K562 (cell line): Measurements from ENCODE around the gene ST6GAL1. TPM values are rescaled to one million over a fixed set of nuclear protein-coding genes. Genes with fewer than 3 reads are reported as not detected.
A peak's percentile ranks its signal among the peaks of the same experiment; 100 is the strongest.

ENCODE experiments used
- ATAC-seq: fragments of 200-7000 bp; cut with Tn5 transposase; 3 replicates; pipeline ENCODE4 v1.9.1; 2020; ENCODE audit warnings: moderate library complexity
- BruUV-seq: library from RNA; stranded (reverse); fragments of 400-500 nt; replicated peaks from 2 replicates; lab custom pipeline; 2021; lab: Mats Ljungman, UMichigan
- CTCF ChIA-PET: fragments of 300-600 bp; formaldehyde crosslinking; extraction: SDS; loops from one replicate; lab custom pipeline; 2021; ENCODE audit warnings: low intra/inter-chr PET ratio; lab: Yijun Ruan, JAX
- POLR2A ChIA-PET: fragments of 300-600, 350-650 bp; sonication (Branson Sonifier 250); formaldehyde crosslinking; extraction: SDS; loops from one replicate; lab custom pipeline; 2021; ENCODE audit warnings: antibody characterized with exemption, inconsistent platforms; lab: Yijun Ruan, JAX
- DNase-seq, 4 experiments: peaks; one replicate each; pipeline versions ENCODE4 v3.0.0 to v3.0.0-alpha.2; 2011 to 2018; ENCODE audit warnings: low spot score in 3 of 4, mixed read lengths in 3 of 4; ENCODE audit errors: extremely low read depth in 1 of 4
- FAIRE-seq: peaks from 2 replicates; lab custom pipeline; 2011; peaks lifted over from hg19 to GRCh38; lab: Jason Lieb, UNC
- H2AFZ ChIP-seq: 2 replicates; pipeline ENCODE4 v1.6.0; 2011; ENCODE audit warnings: low read depth, low read length, control low read depth, inconsistent platforms
- H3K27ac ChIP-seq: fragments of 200-600 bp; 3 replicates; pipeline ENCODE4 v1.8.0; 2011; ENCODE audit warnings: low read depth, mild to moderate bottlenecking, control low read depth, inconsistent platforms, low read length, moderate library complexity, mixed read lengths; ENCODE audit errors: extremely low read depth
- H3K27me3 ChIP-seq, 2 experiments: fragments of 300-600 bp in 1 of 2; 2 replicates in 1 of 2; 3 replicates in 1 of 2; pipeline versions ENCODE4 v1.6.0 to v1.8.0; 2011; ENCODE audit warnings: inconsistent platforms in 2 of 2, low read length in 2 of 2, mild to moderate bottlenecking in 1 of 2, mixed read lengths in 1 of 2, moderate library complexity in 1 of 2; ENCODE audit not compliant: control insufficient read depth in 2 of 2, insufficient read depth in 2 of 2
- H3K36me3 ChIP-seq: fragments of 300-600 bp; 3 replicates; pipeline ENCODE4 v1.8.0; 2011; ENCODE audit warnings: mild to moderate bottlenecking, low read length, inconsistent platforms; ENCODE audit not compliant: control insufficient read depth, insufficient read depth
- H3K4me1 ChIP-seq, 2 experiments: fragments of 200-600 bp in 1 of 2; replicated peaks in 1 of 2; 2 replicates in 1 of 2; 3 replicates in 1 of 2; pipeline versions ENCODE4 v1.5.1 to v1.8.0; 2011; ENCODE audit warnings: inconsistent platforms in 2 of 2, low read length in 2 of 2, mild to moderate bottlenecking in 1 of 2, mixed read lengths in 1 of 2, moderate library complexity in 1 of 2; ENCODE audit not compliant: control insufficient read depth in 2 of 2, insufficient read depth in 2 of 2
- H3K4me2 ChIP-seq: 2 replicates; pipeline ENCODE4 v1.6.1; 2011; ENCODE audit warnings: low read length, control low read depth, inconsistent platforms, mixed read lengths; ENCODE audit not compliant: insufficient read depth
- H3K4me3 ChIP-seq: fragments of 200-600 bp; sonication (generic), shearing (Covaris generic); 2 replicates; pipeline ENCODE4 v1.5.1; 2016; ENCODE audit warnings: control low read depth, inconsistent platforms
- H3K79me2 ChIP-seq: fragments of 200-600 bp; 3 replicates; pipeline ENCODE4 v1.8.0; 2011; ENCODE audit warnings: low read length, inconsistent platforms; ENCODE audit not compliant: control insufficient read depth, insufficient read depth
- H3K9ac ChIP-seq, 2 experiments: 2 replicates each; pipeline versions ENCODE4 v1.6.0 to v1.6.1; 2011; ENCODE audit warnings: low read depth in 2 of 2, low read length in 2 of 2, control low read depth in 1 of 2, inconsistent platforms in 1 of 2, mild to moderate bottlenecking in 1 of 2, mixed read lengths in 1 of 2; ENCODE audit not compliant: insufficient read depth in 1 of 2
- H3K9me1 ChIP-seq: one replicate; pipeline ENCODE4 v1.6.0; 2011; ENCODE audit warnings: inconsistent platforms, mild to moderate bottlenecking, low read length, moderate library complexity; ENCODE audit not compliant: control insufficient read depth, insufficient read depth
- H3K9me3 ChIP-seq: replicated peaks from 2 replicates; pipeline ENCODE4 v1.5.1; 2011; ENCODE audit warnings: low read depth, low read length, inconsistent platforms; ENCODE audit not compliant: control insufficient read depth, insufficient read depth
- H4K20me1 ChIP-seq: replicated peaks from 2 replicates; pipeline ENCODE4 v1.6.1; 2011; ENCODE audit warnings: low read length, inconsistent platforms, mixed read lengths; ENCODE audit not compliant: control insufficient read depth, insufficient read depth
- BCL6 ChIP-seq: fragments of 250-450 bp; sonication (Bioruptor Pico); IDR thresholded peaks from 2 replicates; pipeline ENCODE4 v1.4.0; 2020
- CBFA2T3 ChIP-seq: fragments of 450-650 bp; IDR thresholded peaks from 2 replicates; pipeline ENCODE4 v1.6.1; 2017
- MYC ChIP-seq, 2 experiments: fragments of 250-450 bp in 1 of 2; sonication (Bioruptor Pico) in 1 of 2; IDR thresholded peaks; 2 replicates each; pipeline versions ENCODE4 v1.5.1 to v1.6.1; 2012 to 2021; ENCODE audit warnings: low read depth in 2 of 2, borderline replicate concordance in 1 of 2, improper control_type of control experiment in 1 of 2, low read length in 1 of 2, mild to moderate bottlenecking in 1 of 2, moderate library complexity in 1 of 2
- RFX1 ChIP-seq: fragments of 450-650 bp; IDR thresholded peaks from 2 replicates; pipeline ENCODE4 v1.6.1; 2016; ENCODE audit warnings: mild to moderate bottlenecking, moderate library complexity
- SMARCA4 ChIP-seq: fragments of 450-650 bp; IDR thresholded peaks from 2 replicates; pipeline ENCODE4 v1.6.1; 2016
- SUPT5H ChIP-seq: fragments of 450-650 bp; IDR thresholded peaks from 2 replicates; pipeline ENCODE4 v1.6.1; 2016
- ZFX ChIP-seq: sonication (generic); formaldehyde crosslinking; IDR thresholded peaks from 2 replicates; pipeline ENCODE4 v1.8.0; 2022; ENCODE audit warnings: mild to moderate bottlenecking, missing genetic modification reagents, moderate library complexity
- WGBS: fragments of 100-300 bp; shearing (Covaris generic); methylation state at CpG from one replicate; pipeline ENCODE4 v1.1.6; 2016; ENCODE audit warnings: low coverage, mixed read lengths; ENCODE audit not compliant: insufficient coverage; ENCODE audit errors: missing lambda C conversion rate; 5-methylcytosine and 5-hydroxymethylcytosine counted together
- in situ Hi-C: fragments of 300-500 bp; cut with MboI; formaldehyde crosslinking; loops from 4 replicates; pipeline ENCODE4 v1.15.0; 2018; ENCODE audit warnings: inconsistent platforms, mixed read lengths
- intact Hi-C: fragments of 100-400 bp; cut with micrococcal nuclease; formaldehyde crosslinking; loops from 2 replicates; pipeline ENCODE4 v1.14.2; 2022
- polyA plus RNA-seq, 8 experiments: library from polyadenylated mRNA; depleted of rRNA in 4 of 8; stranded (reverse) in 5 of 8; unstranded in 3 of 8; fragments of >200 nt; fragmentation: Nextera tagmentation in 2 of 8; fragmentation: Illumina TruSeq in 1 of 8; extraction: Ambion mirVana in 2 of 8; extraction: Trizol in 1 of 8; gene quantifications; 2 replicates each; pipeline versions ENCODE4 v1.2.1 to v1.2.3, GENCODE V29; 2011 to 2014; ENCODE audit warnings: inconsistent platforms in 1 of 8, missing spikeins in 1 of 8
- total RNA-seq, 7 experiments: library from RNA; depleted of rRNA in 6 of 7; stranded (reverse); fragments of >200 nt in 6 of 7; fragmentation: Illumina TruSeq in 2 of 7; extraction: Trizol in 2 of 7; gene quantifications; 2 replicates each; pipeline versions ENCODE4 v1.2.1 to v1.2.3, GENCODE V29; 2011 to 2021; ENCODE audit warnings: low replicate concordance in 1 of 7

Gene ST6GAL1
- total and polyA plus RNA-seq, 9 of the 15 experiments (the other 6 are each of a cell fraction or from before 2014, with no cell fraction given): 31.9 to 145 (median 71.0) TPM

DNA sequence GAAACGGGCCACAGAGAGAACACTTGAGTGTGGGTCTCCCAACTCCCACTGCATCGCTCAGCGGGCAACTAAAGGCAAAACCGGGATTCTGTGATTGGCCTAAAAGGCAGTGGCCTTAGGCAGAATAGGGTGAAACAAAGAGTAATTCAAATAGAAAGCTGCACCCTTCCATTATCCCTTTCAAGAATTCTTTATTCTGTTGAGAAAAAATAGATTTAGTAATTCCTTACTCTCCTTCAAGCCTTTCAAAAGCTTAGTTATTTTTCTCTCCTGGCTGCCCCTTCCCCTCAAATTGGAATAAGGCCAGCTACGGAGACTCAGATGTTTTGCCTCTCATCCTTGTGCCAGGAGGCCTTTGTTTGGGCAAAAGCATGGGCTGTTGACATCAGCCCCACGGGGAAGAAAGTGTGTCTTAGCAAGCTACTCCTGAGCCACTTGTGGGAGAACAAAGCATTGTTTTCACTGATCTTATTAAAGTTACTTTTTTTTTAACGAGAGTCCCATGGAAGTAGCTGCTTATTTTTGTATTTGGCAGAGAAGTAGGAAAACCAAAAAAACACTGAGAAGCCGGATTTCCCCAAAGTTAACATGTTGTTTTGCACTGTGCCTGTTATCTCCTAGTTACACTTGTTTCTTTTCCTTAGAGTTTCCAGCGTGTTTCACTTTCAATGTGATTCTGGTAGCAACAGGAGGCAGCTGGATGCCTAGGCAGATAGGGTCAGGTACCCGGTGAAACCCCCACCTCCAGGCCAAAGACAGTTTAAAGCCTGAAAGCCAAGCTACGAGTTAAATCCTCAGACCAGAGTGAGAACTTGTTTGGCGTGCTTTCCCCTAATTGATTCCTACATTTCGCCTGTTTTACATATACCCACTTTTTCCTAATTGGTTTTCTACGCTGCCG, 2.2 kb downstream of the ST6GAL1 start (continued):
- TF ChIP-seq ZFX (CRISPR knock-in tag): peak; percentile 4
- TF ChIP-seq MYC (IDR thresholded peaks at IDR 0.05; ENCODE audit: low read depth, low read length): peak; percentile 18; the same call in 1 of the 2 replicates
- TF ChIP-seq MYC (CRISPR knock-in tag; IDR thresholded peaks at IDR 0.05; ENCODE audit: borderline replicate concordance, low read depth): no peak
- peak; percentile 46; the same call in 1 of the 2 replicates for TF ChIP-seq SMARCA4
- TF ChIP-seq CBFA2T3: peak; percentile 76

DNA sequence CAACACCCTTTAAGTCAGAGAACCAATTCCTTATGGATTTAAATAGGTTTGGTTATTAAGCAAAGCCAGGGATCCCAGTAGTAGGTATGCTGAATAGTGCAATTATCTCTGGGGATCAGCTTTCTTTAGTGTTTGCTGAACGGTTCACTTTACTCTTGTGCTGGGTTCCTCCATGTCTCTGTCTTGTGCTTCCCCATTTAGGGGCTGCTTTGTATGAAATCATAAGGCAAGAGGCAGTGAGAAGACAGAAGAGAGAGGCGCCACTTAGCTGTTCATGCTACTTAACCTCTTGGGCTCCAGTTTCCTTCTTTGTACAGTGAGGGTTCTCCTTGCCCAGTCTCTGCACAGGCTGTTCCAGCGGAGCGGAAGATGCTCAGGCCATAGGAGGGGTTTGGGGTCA, 3.5 kb downstream of the ST6GAL1 start:
- ChIA-PET CTCF (no interaction called here), POLR2A (interaction anchor here (0.7 to 1.9 kb wide), 3 partner anchors 16 to 170 kb away, joined by 3 to 8 read pairs (median 4); no protein-coding TSS in a partner anchor)
- Histone ChIP-seq H3K9me1 (peaks cover 2% of the 10 kb centered on the region), H3K27ac (peak overlapping the region; percentile 88), H3K27me3 (no peaks in the 10 kb centered on the region), H3K79me2 (peaks cover 85% of the 10 kb centered on the region), H3K4me3 (no peak overlapping the region), H4K20me1 (no peaks in the 10 kb centered on the region), H3K4me2 (peak overlapping the region; percentile 78), H3K9me3 (0 out of 2 replicates have a peak, but pooled peaks cover 2% of the 10 kb centered on the region), H2AFZ (no peak overlapping the region), H3K4me1 (peaks cover 37 to 53% of the 10 kb centered on the region in 2 experiments), H3K9ac (peak overlapping the region in 1 of 2 experiments; percentile 72; a peak in 1 of 4 replicates), H3K36me3 (peaks cover 45% of the 10 kb centered on the region)
- 81% methylated on average over 3 of the region's 4 CpGs for WGBS
- BruUV-seq: no TSS peak
- intact Hi-C loops: loop anchor here (2.0 to 10.0 kb wide), 3 partner anchors 15 to 231 kb away; no protein-coding TSS in a partner anchor
- TF ChIP-seq RFX1 (0 out of 2 replicates have a peak, but pooled peaks have one; percentile 35), BCL6 (no peak), SUPT5H (0 out of 2 replicates have a peak, but pooled peaks have one; percentile 6)
- DNase-seq (no peak), ATAC-seq (no peak), FAIRE-seq (no peak)
- in situ Hi-C loops: loop anchor here (5.0 kb wide), 1 partner anchor 87 kb away; no protein-coding TSS in a partner anchor
